ENCODE data around the gene LURAP1L.
A peak's percentile ranks its signal among the peaks of the same experiment; 100 is the strongest.

Gene LURAP1L

DNA sequence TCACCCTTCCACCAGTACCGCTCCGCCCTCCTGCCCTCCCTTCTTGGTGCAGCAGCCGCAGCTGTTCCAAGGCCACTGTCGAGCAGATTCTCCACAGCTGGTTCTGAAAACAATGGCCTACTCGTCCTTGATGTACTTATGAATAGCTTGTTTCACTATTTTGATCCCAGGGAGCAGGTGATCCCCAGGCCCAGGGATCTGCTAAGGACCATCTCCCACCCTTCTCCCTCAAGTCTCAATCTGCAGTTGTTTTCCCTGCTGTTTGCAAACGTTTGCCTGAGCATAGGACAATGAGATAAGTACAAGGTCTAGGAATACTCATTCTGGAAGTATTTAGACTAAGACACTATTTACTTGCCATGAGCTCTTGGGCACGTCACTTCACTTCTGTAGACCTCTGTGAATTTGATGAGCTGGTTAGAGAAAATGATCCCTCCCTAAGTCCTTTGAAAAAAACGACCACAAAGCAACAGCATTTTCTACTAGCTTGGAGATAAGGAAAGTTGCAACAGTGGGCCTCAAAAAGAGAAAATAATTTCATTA lies 1.8 kb downstream of the LURAP1L start:
- H3K27me3 ChIP-seq (ENCODE audit: control insufficient read depth, insufficient read depth, low read length), result peaks cover 24% of the 10 kb centered on the region
- no peak overlapping the region for H3K9ac ChIP-seq (ENCODE audit: low read depth, low read length)
- H3K36me3 ChIP-seq (ENCODE audit: control insufficient read depth, insufficient read depth, low read length), result no peaks in the 10 kb centered on the region
- H3K4me1 ChIP-seq (ENCODE audit: control insufficient read depth, insufficient read depth, low read length), result peaks cover 4% of the 10 kb centered on the region; the same call in 1 of the 2 replicates
- H3K27ac ChIP-seq (ENCODE audit: low read depth, low read length), result peak overlapping the region; percentile 17
- H3K9me3 ChIP-seq (ENCODE audit: control insufficient read depth, insufficient read depth, low read length), result no peaks in the 10 kb centered on the region
- peak overlapping the region; percentile 81 for H3K4me3 ChIP-seq (ENCODE audit: low read depth, low read length)

DNA sequence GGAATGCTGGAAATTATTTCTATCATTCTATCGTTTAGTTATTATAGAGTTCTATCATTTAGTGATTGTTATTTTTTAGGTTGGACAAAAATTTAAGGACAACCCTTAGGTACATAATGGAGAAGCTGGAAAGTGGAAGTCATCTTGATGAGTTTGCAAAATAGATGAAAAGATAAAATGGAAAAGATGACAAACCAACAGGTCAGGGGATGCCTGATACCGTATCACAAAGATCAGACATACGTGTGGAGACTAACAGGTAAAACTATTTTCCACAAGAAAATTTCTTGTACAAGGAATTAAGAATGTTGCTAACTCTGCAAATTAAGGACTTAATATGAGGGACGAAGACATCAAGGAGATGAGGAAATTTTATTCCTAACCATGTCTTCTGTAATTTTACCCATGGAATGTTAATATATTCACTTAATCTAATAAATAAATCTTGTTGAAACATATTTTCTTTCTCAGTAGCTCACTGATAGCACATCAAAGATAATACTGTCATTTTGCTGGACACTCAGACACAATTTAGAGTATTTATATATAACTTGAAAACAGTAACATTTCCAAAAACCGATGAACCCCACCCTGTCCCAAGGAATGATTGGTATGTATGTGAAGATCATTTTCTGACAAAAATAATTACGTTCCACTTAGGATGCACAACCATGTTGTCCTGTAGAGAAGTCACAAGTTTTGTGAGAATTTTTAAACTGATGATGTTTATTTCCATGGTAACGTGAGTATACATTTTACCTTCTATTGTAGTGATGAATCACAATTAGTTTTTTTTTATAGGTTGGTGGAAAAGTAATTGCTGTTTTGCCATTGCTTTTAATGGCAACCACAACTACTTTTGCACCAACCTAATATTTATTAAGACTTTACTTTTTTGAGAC lies 2.6 kb downstream of the LURAP1L start:
- Histone ChIP-seq H3K9me3 (ENCODE audit: control insufficient read depth, insufficient read depth, low read length) (no peaks in the 10 kb centered on the region), H3K9ac (ENCODE audit: low read depth, low read length) (no peak overlapping the region), H3K36me3 (ENCODE audit: control insufficient read depth, insufficient read depth, low read length) (no peaks in the 10 kb centered on the region), H3K27me3 (ENCODE audit: control insufficient read depth, insufficient read depth, low read length) (peaks cover 24% of the 10 kb centered on the region), H3K4me3 (ENCODE audit: low read depth, low read length) (peak overlapping the region; percentile 81; the same call in 1 of the 2 replicates), H3K27ac (ENCODE audit: low read depth, low read length) (no peak overlapping the region), H3K4me1 (ENCODE audit: control insufficient read depth, insufficient read depth, low read length) (peaks cover 4% of the 10 kb centered on the region; the same call in 1 of the 2 replicates)

DNA sequence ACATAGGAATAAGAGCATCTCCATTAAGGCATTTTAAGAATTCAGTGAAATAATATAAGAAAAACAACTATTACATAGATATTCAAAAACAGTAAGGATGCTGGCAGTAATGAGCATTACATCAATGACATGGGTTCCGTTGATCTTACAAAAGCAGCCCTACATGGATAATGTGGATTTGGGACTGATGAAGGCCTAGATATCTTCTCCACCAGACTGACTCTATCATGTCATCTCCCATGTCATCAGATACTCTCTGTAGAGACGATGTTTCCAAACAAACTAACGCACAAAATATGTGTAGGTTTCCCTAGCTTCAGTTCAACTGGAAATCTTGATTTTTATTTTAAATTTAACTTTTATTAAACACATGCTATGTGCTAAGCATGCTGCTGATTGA lies 3.6 kb downstream of the LURAP1L start:
- no peak overlapping the region for H3K9ac ChIP-seq (ENCODE audit: low read depth, low read length)
- H3K27me3 ChIP-seq (ENCODE audit: control insufficient read depth, insufficient read depth, low read length), result peaks cover 24% of the 10 kb centered on the region
- no peaks in the 10 kb centered on the region for H3K36me3 ChIP-seq (ENCODE audit: control insufficient read depth, insufficient read depth, low read length)
- no peaks in the 10 kb centered on the region for H3K9me3 ChIP-seq (ENCODE audit: control insufficient read depth, insufficient read depth, low read length)
- no peak overlapping the region for H3K4me3 ChIP-seq (ENCODE audit: low read depth, low read length)
- H3K27ac ChIP-seq (ENCODE audit: low read depth, low read length), result no peak overlapping the region
- peaks cover 4% of the 10 kb centered on the region; the same call in 1 of the 2 replicates for H3K4me1 ChIP-seq (ENCODE audit: control insufficient read depth, insufficient read depth, low read length)

DNA sequence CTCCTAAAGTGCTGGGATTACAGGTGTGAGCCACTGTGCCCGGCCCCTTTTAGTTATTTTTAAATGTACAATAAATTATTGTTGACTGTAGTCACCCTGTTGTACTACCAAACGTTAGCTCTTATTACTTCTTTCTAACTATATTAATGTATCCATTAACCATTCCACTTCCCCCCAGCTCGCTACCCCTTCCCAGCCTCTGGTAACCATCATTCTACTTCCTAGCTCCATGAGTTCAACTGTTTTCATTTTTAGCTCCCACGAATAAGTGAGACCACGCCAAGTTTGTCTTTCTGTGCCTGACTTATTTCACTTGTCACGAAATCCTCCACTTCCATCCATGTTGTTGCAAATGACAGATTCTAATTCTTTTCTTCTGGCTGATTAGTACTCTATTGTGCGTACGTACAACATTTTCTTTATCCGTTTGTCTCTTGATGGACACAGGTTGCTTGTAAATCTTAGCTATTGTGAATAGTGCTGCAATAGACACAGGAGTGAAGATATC lies 6.5 kb downstream of the LURAP1L start:
- Histone ChIP-seq H3K36me3 (ENCODE audit: control insufficient read depth, insufficient read depth, low read length) (no peaks in the 10 kb centered on the region), H3K9me3 (ENCODE audit: control insufficient read depth, insufficient read depth, low read length) (no peaks in the 10 kb centered on the region), H3K27ac (ENCODE audit: low read depth, low read length) (no peak overlapping the region), H3K27me3 (ENCODE audit: control insufficient read depth, insufficient read depth, low read length) (0 out of 2 replicates have a peak, but pooled peaks cover 9% of the 10 kb centered on the region), H3K9ac (ENCODE audit: low read depth, low read length) (no peak overlapping the region), H3K4me1 (ENCODE audit: control insufficient read depth, insufficient read depth, low read length) (peaks cover 4% of the 10 kb centered on the region; the same call in 1 of the 2 replicates), H3K4me3 (ENCODE audit: low read depth, low read length) (no peak overlapping the region)

DNA sequence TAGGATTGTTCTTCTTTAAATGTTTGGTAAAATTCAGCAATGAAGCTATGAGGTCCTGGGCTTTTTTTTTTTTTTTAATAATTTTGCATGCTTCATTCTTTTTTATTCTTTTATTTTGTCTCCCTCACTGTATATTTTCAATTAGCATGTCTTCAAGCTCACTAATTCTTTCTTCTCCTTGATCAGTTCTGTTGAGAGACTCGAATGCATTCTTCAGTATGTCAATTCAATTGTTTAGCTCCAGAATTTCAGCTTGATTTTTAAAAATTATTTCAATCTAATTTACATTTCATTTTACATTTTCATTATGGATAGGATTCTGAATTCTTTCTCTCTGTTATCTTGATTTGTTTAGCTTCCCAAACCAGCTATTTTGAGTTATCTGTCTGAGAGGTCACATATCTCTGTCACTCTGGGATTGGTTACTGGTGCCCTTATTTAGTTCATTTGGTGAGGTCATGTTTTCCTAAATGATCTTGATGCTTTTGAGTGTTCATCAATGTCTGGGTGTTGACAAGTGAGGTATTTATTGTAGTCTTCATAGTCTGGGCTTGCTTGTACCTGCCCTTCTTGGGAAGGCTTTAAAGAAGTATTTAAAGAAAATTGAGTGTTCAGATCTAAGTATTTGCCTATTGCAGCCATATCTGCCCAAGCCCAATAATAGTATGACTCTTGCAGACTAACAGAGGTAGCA lies 9.1 kb downstream of the LURAP1L start:
- H3K4me3 ChIP-seq (ENCODE audit: low read depth, low read length), result no peak overlapping the region
- no peaks in the 10 kb centered on the region for H3K9me3 ChIP-seq (ENCODE audit: control insufficient read depth, insufficient read depth, low read length)
- H3K36me3 ChIP-seq (ENCODE audit: control insufficient read depth, insufficient read depth, low read length), result no peaks in the 10 kb centered on the region
- H3K9ac ChIP-seq (ENCODE audit: low read depth, low read length), result no peak overlapping the region
- no peaks in the 10 kb centered on the region for H3K27me3 ChIP-seq (ENCODE audit: control insufficient read depth, insufficient read depth, low read length)
- H3K4me1 ChIP-seq (ENCODE audit: control insufficient read depth, insufficient read depth, low read length), result no peaks in the 10 kb centered on the region
- H3K27ac ChIP-seq (ENCODE audit: low read depth, low read length), result no peak overlapping the region

DNA sequence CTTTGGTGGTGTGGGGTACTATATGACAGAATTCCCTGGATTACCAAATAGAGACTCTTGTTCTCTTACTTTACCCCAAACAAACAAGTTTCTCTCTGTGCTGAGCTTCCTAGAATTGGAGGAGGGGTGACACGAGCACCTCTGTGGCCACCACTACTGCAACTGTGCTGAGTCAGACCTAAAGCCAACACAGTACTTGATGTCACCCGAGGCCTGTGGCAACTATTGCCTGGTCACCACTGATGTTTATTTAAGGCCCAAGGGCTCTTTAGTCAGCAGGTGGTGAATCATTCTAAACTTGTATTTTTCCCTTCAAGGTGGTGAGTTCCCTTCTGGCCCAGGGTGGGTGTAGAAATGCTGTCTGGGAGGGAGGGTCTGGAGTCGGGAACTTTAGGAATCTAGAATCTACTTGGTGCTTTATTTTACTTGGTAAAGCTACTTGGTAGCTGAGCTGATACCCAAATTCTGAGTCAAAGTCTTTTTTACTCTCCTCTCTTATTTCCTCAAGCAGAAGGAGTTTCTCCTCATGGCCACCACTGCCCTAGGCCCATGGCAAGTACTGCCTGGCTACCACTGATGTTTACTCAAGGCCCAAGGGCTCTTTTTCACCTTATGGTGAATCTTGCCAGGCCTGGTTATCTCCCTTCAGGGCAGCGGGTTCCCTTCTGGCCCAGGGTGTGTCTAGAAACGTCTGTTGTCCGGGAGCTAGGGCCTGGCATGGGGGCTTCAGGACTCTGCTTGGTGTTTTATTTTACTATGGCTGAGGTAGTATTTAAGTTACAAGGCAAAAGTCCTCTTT lies 9.8 kb downstream of the LURAP1L start:
- H3K9ac ChIP-seq (ENCODE audit: low read depth, low read length), result no peak overlapping the region
- no peaks in the 10 kb centered on the region for H3K36me3 ChIP-seq (ENCODE audit: control insufficient read depth, insufficient read depth, low read length)
- H3K9me3 ChIP-seq (ENCODE audit: control insufficient read depth, insufficient read depth, low read length), result no peaks in the 10 kb centered on the region
- H3K27ac ChIP-seq (ENCODE audit: low read depth, low read length), result no peak overlapping the region
- H3K4me1 ChIP-seq (ENCODE audit: control insufficient read depth, insufficient read depth, low read length), result no peaks in the 10 kb centered on the region
- no peaks in the 10 kb centered on the region for H3K27me3 ChIP-seq (ENCODE audit: control insufficient read depth, insufficient read depth, low read length)
- H3K4me3 ChIP-seq (ENCODE audit: low read depth, low read length), result no peak overlapping the region

DNA sequence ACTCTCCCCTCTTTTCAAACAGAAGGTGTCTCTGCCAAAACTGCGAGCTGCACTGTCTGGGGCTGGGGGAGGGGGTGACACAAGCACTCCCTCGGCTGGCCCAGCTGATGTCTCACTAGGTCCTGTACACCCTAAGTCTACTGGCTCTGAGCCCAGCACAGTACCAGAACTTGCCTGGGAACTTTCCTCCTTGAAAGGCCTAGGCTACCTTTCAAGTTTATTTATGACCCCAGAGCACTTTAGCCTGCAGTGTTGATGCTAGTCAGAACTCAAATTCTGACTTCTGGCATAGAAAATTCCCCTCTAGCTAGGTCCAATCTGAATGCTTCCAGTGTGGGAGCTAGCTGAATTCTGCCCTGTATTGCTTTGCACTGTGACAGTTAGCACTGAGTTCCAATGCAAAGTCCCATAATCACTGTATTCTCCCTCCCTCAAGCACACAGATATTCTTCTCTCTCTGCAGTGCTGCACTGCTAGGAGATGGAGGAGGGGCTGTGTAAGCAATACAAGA lies 10.5 kb downstream of the LURAP1L start:
- Histone ChIP-seq H3K4me3 (ENCODE audit: low read depth, low read length) (no peak overlapping the region), H3K9ac (ENCODE audit: low read depth, low read length) (no peak overlapping the region), H3K36me3 (ENCODE audit: control insufficient read depth, insufficient read depth, low read length) (no peaks in the 10 kb centered on the region), H3K27ac (ENCODE audit: low read depth, low read length) (no peak overlapping the region), H3K4me1 (ENCODE audit: control insufficient read depth, insufficient read depth, low read length) (no peaks in the 10 kb centered on the region), H3K27me3 (ENCODE audit: control insufficient read depth, insufficient read depth, low read length) (no peaks in the 10 kb centered on the region), H3K9me3 (ENCODE audit: control insufficient read depth, insufficient read depth, low read length) (no peaks in the 10 kb centered on the region)

DNA sequence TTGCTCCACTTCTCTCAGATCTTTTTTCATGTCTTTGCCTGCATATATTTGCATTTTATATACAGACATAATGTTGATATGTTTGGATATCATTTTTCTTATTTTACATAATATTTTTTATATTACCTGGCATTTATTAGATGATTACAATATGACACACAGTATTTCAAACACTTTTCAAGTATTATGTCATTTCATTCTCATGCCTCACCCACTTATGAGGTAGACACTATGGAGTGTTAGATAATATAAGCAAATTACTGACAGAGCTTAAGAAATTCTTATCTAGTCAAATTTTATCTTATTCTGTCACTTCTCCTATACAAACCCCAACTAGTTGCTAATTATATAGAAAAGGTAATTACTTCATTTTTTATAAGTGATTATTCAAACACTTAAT lies 11.1 kb downstream of the LURAP1L start:
- Histone ChIP-seq H3K27me3 (ENCODE audit: control insufficient read depth, insufficient read depth, low read length) (no peaks in the 10 kb centered on the region), H3K9ac (ENCODE audit: low read depth, low read length) (no peak overlapping the region), H3K4me3 (ENCODE audit: low read depth, low read length) (no peak overlapping the region), H3K4me1 (ENCODE audit: control insufficient read depth, insufficient read depth, low read length) (no peaks in the 10 kb centered on the region), H3K9me3 (ENCODE audit: control insufficient read depth, insufficient read depth, low read length) (no peaks in the 10 kb centered on the region), H3K27ac (ENCODE audit: low read depth, low read length) (no peak overlapping the region), H3K36me3 (ENCODE audit: control insufficient read depth, insufficient read depth, low read length) (no peaks in the 10 kb centered on the region)

DNA sequence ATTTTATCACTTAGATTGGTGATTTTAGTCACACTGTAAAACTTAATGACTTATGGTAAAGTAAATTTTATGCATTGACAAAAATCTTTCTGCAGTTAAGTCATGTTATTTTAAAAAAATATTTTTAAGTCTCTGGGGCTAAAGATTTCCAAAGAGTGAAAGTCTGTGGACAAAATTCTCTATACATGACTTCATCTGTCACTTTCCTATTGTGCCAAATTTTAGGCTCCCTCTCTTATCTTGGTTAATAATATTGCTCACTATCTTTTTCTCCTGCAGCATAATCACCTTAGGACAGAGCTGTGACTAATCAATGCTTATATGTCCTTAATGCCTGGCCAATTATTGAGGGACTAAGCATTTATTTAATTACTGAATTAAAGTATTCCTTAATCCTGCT lies 15.2 kb downstream of the LURAP1L start:
- H3K4me3 ChIP-seq (ENCODE audit: low read depth, low read length), result no peak overlapping the region
- H3K9me3 ChIP-seq (ENCODE audit: control insufficient read depth, insufficient read depth, low read length), result no peaks in the 10 kb centered on the region
- H3K36me3 ChIP-seq (ENCODE audit: control insufficient read depth, insufficient read depth, low read length), result no peaks in the 10 kb centered on the region
- no peaks in the 10 kb centered on the region for H3K27me3 ChIP-seq (ENCODE audit: control insufficient read depth, insufficient read depth, low read length)
- no peaks in the 10 kb centered on the region for H3K4me1 ChIP-seq (ENCODE audit: control insufficient read depth, insufficient read depth, low read length)
- no peak overlapping the region for H3K9ac ChIP-seq (ENCODE audit: low read depth, low read length)
- H3K27ac ChIP-seq (ENCODE audit: low read depth, low read length), result no peak overlapping the region

DNA sequence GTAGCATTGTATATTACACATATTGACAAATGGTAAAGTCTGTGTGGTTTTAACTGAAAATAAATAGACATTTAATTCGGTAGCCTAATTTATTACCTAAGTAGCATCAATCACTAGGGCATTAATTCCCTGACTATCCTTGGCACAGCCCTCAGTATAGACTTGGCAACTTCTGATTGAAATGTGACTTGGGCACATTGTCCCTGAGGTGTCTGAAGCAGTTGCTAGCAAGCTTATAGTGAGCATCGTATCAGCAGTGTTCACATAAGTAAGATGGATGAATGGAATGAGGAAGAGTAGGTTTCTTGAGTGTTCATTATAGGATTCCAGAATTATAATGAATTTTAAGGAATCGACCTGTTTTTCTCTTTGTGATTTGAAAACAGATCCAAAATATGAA lies 16.1 kb downstream of the LURAP1L start:
- H3K27me3 ChIP-seq (ENCODE audit: control insufficient read depth, insufficient read depth, low read length), result no peaks in the 10 kb centered on the region
- H3K4me1 ChIP-seq (ENCODE audit: control insufficient read depth, insufficient read depth, low read length), result no peaks in the 10 kb centered on the region
- H3K36me3 ChIP-seq (ENCODE audit: control insufficient read depth, insufficient read depth, low read length), result no peaks in the 10 kb centered on the region
- H3K9me3 ChIP-seq (ENCODE audit: control insufficient read depth, insufficient read depth, low read length), result no peaks in the 10 kb centered on the region
- H3K27ac ChIP-seq (ENCODE audit: low read depth, low read length), result no peak overlapping the region
- no peak overlapping the region for H3K9ac ChIP-seq (ENCODE audit: low read depth, low read length)
- no peak overlapping the region for H3K4me3 ChIP-seq (ENCODE audit: low read depth, low read length)
